Activated T-cell treated with anti-CD3 and anti-CD28 coated beads, Interleukin-2, amount 50 U/mL, for 4 hours (primary cell): Measurements from ENCODE around the gene TXNRD1. TPM values are rescaled to one million over a fixed set of nuclear protein-coding genes. Genes with fewer than 3 reads are reported as not detected.

Experiments used
- ATAC-seq, 2 donors: fragments of 200-7000 bp; cut with Tn5 transposase; one replicate each; pipeline ENCODE4 v1.10.0; 2021
- DNase-seq: peaks from one replicate; pipeline ENCODE4 v3.0.0-alpha.2; 2020
- H3K27me3 Mint-ChIP-seq: one replicate; pipeline ENCODE4 v1.8.0; 2021; ENCODE audit warnings: low read depth, mixed read lengths
- H3K36me3 Mint-ChIP-seq: one replicate; pipeline ENCODE4 v1.8.0; 2022; ENCODE audit warnings: mixed read lengths; ENCODE audit not compliant: insufficient read depth
- H3K4me1 Mint-ChIP-seq: one replicate; pipeline ENCODE4 v1.8.0; 2021; ENCODE audit warnings: low read depth, mixed read lengths
- H3K4me3 Mint-ChIP-seq: one replicate; pipeline ENCODE4 v1.8.0; 2021; ENCODE audit warnings: mild to moderate bottlenecking, moderate library complexity, mixed read lengths
- H3K9me3 Mint-ChIP-seq: one replicate; pipeline ENCODE4 v1.8.0; 2021; ENCODE audit warnings: mixed read lengths
- total RNA-seq, 3 donors: library from RNA; stranded (reverse); gene quantifications; one replicate each; pipeline ENCODE4 v1.2.1, GENCODE V29; 2021

The TXNRD1 gene
- total RNA-seq, 3 donors from 2014 or later = 157 to 195 (median 162) TPM

DNA sequence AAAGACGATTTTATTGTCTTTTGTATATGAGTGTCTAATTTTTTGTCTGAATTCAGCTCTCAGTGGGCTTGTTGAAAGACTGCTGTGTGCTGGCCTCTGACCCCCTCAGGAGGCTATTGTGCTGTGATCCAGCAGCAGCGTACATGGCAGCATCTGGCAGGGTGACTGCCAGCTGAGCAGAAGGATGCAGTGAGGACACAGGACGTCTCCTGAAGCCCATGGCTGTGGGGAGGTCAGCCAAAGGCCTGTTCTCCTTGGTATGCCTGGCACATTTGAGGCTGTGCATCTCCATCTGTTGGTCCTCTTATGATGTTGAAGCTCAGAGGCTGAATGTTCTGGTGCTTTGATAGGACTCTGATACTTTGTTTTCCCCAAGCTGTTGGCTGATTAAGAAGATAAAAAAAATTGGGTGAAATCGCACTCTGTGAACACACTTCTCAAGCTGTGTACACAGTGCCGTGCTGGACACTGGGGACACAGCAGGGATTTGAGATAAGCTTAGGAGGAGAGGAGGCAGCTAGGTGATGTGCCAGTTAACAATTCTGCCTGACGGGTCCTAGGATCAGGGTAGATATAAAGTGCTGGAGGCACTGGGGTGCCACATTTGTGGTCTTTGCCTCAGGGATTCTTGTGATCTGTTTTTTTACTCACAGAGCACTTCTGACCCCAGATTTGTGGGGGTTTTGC, 125.5 kb downstream of the TXNRD1 start:
- no peak for DNase-seq
- H3K36me3 Mint-ChIP-seq = peaks cover 48% of the 10 kb centered on the region
- no peak for ATAC-seq
- H3K4me1 Mint-ChIP-seq = no peaks in the 10 kb centered on the region
- H3K4me3 Mint-ChIP-seq = no peak overlapping the region
- H3K27me3 Mint-ChIP-seq = no peaks in the 10 kb centered on the region
- no peaks in the 10 kb centered on the region for H3K9me3 Mint-ChIP-seq

- peaks cover 44% of the 10 kb centered on the region for H3K36me3 Mint-ChIP-seq
- no peak for ATAC-seq
- H3K9me3 Mint-ChIP-seq = no peaks in the 10 kb centered on the region
These were observed 126.6 kb downstream of the TXNRD1 start for GRCh38 chr12:104342147-104342546.

GRCh38 chr12:104342635-104343249, 127.2 kb downstream of the TXNRD1 start:
- H3K4me3 Mint-ChIP-seq = no peak overlapping the region
- H3K9me3 Mint-ChIP-seq = no peaks in the 10 kb centered on the region
- DNase-seq (no peak), ATAC-seq (no peak)
- no peaks in the 10 kb centered on the region for H3K4me1 Mint-ChIP-seq
- no peaks in the 10 kb centered on the region for H3K27me3 Mint-ChIP-seq
- H3K36me3 Mint-ChIP-seq = peaks cover 48% of the 10 kb centered on the region

More at GRCh38 chr12:104342147-104342546, 126.6 kb downstream of the TXNRD1 start:
- Mint-ChIP-seq H3K4me1 (no peaks in the 10 kb centered on the region), H3K27me3 (no peaks in the 10 kb centered on the region), H3K4me3 (no peak overlapping the region)
- DNase-seq = no peak

DNA sequence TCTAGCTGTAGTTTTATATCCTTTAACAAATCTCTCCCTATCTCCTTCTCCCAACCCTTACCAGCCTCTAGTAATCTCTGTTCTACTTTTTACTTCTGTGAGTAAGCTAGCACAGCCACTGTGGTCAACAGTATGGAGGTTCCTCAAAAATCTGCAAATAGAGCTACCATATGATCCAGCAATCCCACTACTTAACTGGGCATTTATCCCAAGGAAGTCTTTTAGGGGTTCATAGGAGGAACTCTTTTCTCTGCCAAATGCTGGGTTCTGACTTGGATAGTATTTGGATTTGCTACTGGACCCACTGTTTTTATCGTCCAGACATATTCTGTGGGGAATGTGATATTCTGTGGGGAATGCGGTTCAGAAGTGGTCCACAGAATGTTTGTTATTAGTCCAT, 129.1 kb downstream of the TXNRD1 start:
- Mint-ChIP-seq H3K27me3 (no peaks in the 10 kb centered on the region), H3K36me3 (peaks cover 54% of the 10 kb centered on the region), H3K4me3 (no peak overlapping the region), H3K4me1 (no peaks in the 10 kb centered on the region), H3K9me3 (no peaks in the 10 kb centered on the region)
- ATAC-seq = no peak
- DNase-seq = no peak

DNA sequence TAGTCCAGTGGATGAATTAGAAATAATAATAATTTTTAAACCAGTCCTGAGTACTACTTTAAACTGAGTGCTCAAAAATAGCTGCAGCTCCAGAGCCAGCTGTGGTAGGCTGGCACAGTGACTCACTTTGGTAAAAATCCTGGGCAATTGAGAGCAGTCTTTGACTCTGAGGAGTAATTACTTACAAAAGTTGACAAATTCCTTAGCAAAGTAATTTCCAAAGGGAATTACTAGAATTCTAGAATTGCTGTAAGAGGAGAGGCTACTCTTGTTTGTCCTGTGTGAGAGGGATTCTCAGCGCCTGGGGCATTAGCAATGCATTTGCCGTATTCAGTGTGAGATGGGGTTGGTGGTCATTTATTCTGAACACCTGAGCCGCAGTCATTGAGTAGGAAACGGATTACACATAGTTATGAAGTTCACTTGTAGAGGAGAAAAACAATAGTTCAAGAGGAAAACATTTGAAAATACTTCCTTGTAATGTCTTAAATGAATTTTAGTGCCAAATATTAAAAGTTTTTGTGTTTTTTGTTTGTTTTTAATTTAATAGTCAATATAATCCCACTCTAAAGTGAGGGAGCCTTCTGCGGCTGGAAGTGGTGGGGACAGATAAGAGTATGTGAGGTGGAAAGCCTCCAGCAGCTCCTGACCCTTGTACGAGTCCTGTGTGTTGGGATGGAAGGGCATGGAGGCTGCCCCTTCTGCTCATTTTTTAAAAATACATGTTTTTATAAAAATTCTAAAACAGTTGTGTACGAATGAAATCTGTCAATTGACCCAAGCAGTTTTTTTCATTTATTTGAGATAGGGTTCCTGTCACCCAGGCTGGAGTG, 129.9 kb downstream of the TXNRD1 start:
- Mint-ChIP-seq H3K9me3 (no peaks in the 10 kb centered on the region), H3K36me3 (peaks cover 48% of the 10 kb centered on the region), H3K27me3 (no peaks in the 10 kb centered on the region), H3K4me1 (no peaks in the 10 kb centered on the region), H3K4me3 (no peak overlapping the region)
- DNase-seq (no peak), ATAC-seq (no peak)

GRCh38 chr12:104347374-104348075, 131.9 kb downstream of the TXNRD1 start:
- DNase-seq (no peak), ATAC-seq (no peak)
- Mint-ChIP-seq H3K9me3 (no peaks in the 10 kb centered on the region), H3K4me3 (no peak overlapping the region), H3K36me3 (peaks cover 47% of the 10 kb centered on the region), H3K4me1 (no peaks in the 10 kb centered on the region), H3K27me3 (no peaks in the 10 kb centered on the region)

- no peak for ATAC-seq
- Mint-ChIP-seq H3K27me3 (no peaks in the 10 kb centered on the region), H3K36me3 (peaks cover 46% of the 10 kb centered on the region), H3K4me1 (no peaks in the 10 kb centered on the region), H3K4me3 (no peak overlapping the region), H3K9me3 (no peaks in the 10 kb centered on the region)
- DNase-seq = no peak
These were observed 132.9 kb downstream of the TXNRD1 start for GRCh38 chr12:104348283-104348993.

DNA sequence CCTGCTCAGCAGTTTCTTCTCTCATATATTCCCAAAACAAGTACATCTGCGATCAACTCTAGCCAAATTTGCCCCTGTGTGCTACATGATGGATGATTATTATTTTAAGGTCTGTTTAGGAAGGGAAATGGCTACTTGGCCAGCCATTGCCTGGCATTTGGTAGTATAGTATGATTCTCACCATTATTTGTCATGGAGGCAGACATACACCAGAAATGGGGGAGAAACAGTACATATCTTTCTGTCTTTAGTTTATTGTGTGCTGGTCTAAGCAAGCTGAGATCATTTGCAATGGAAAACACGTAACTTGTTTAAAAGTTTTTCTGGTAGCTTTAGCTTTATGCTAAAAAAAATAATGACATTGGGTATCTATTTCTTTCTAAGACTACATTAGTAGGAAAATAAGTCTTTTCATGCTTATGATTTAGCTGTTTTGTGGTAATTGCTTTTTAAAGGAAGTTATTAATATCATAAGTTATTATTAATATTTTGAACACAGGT, 133.5 kb downstream of the TXNRD1 start:
- Mint-ChIP-seq H3K36me3 (peaks cover 49% of the 10 kb centered on the region), H3K4me1 (no peaks in the 10 kb centered on the region), H3K9me3 (no peaks in the 10 kb centered on the region), H3K27me3 (no peaks in the 10 kb centered on the region), H3K4me3 (no peak overlapping the region)
- no peak for ATAC-seq
- DNase-seq = no peak

GRCh38 chr12:104350211-104351056, 134.9 kb downstream of the TXNRD1 start:
- Mint-ChIP-seq H3K9me3 (no peaks in the 10 kb centered on the region), H3K4me3 (no peak overlapping the region), H3K27me3 (no peaks in the 10 kb centered on the region), H3K4me1 (no peaks in the 10 kb centered on the region), H3K36me3 (peaks cover 45% of the 10 kb centered on the region)
- DNase-seq = no peak
- no peak for ATAC-seq

DNA sequence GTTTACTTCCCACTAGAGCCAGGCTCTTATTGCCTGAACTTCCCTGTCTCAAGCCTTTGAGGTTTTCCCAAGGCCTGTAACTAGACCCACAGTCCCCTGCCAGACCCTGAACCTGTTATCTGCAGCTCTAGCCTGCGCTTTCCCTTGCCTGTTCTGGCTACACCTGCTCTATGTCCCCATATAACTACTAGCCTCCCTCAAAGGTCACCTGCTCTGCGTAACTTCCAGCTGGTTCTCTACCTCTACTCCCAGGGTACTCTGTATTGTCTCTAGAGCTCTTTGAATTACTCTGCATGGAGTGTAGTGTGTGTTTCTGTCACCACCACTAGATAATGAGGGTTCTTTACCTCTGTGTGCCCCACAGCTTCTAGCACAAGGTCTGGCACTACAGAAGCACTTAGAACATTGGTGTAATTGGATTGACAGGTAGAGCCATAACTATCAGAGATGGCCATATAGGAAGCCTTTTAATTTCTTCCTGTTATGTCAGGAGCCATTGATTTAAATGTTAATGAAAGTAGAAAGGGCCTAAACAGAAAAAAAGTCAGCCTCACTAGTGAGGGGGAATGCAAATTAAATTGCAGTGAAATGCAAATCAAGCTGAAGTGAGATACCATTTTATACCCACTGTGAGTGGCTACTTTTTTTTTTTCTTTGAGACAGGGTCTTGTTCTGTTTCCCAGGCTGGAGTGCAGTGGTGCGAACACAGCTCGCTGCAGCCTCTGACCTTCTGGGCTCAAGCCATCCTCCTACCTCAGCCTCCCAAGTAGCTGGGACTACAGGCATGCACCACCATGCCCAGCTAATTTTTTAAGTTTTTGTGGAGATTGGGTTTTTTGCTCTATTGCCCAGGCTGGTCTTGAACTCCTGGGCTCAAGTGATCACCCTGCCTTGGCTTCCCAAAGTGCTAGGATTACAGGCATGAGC, 135.7 kb downstream of the TXNRD1 start:
- Mint-ChIP-seq H3K27me3 (no peaks in the 10 kb centered on the region), H3K36me3 (peaks cover 43% of the 10 kb centered on the region), H3K4me1 (no peaks in the 10 kb centered on the region), H3K4me3 (no peak overlapping the region), H3K9me3 (no peaks in the 10 kb centered on the region)
- ATAC-seq (no peak), DNase-seq (no peak)

- Mint-ChIP-seq H3K4me1 (no peaks in the 10 kb centered on the region), H3K4me3 (no peak overlapping the region), H3K27me3 (no peaks in the 10 kb centered on the region), H3K9me3 (no peaks in the 10 kb centered on the region), H3K36me3 (peaks cover 39% of the 10 kb centered on the region)
- DNase-seq (no peak), ATAC-seq (no peak)
These were observed 136.6 kb downstream of the TXNRD1 start for GRCh38 chr12:104352106-104352713.
